ENCODE data around the gene BNIP1. TPM values are rescaled to one million over a fixed set of nuclear protein-coding genes. Genes with fewer than 3 reads are reported as not detected.

Gene BNIP1
- total and polyA plus RNA-seq, 2 experiments from 2014 or later = 9.2 to 19.9 TPM

DNA sequence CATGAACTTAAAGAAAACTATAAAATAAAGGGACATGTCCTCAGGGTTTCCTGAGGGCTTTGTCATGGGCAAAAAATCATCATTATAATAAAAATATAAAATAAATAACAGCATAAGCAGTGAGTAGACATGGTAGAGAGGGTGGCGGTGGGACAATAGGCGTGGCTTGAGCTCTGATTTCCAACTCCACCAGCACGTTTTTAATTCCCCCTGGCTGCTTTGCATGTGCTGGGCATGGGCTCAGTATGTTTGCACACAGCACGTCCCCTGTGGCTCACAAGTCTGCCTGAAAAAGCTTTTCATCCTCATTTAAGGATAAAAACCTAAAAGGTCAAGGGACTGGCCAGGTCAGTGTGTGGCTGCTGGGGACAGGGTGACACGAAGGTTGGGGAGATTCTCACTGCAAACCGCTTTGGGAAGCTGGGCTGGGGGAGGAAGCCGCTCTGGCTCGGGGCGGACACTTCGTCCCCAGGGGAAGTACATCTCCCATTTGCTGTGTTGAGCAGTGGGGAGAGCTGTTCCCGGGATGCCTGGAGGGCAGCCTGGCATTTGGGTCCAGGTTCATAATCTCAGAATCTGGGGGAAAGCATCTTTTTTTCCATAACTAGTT lies 58.0 kb downstream of the BNIP1 start:
- H3K4me3 ChIP-seq = no peak overlapping the region
- H3K27me3 ChIP-seq = no peaks in the 10 kb centered on the region
- TF ChIP-seq, protein P1, sequence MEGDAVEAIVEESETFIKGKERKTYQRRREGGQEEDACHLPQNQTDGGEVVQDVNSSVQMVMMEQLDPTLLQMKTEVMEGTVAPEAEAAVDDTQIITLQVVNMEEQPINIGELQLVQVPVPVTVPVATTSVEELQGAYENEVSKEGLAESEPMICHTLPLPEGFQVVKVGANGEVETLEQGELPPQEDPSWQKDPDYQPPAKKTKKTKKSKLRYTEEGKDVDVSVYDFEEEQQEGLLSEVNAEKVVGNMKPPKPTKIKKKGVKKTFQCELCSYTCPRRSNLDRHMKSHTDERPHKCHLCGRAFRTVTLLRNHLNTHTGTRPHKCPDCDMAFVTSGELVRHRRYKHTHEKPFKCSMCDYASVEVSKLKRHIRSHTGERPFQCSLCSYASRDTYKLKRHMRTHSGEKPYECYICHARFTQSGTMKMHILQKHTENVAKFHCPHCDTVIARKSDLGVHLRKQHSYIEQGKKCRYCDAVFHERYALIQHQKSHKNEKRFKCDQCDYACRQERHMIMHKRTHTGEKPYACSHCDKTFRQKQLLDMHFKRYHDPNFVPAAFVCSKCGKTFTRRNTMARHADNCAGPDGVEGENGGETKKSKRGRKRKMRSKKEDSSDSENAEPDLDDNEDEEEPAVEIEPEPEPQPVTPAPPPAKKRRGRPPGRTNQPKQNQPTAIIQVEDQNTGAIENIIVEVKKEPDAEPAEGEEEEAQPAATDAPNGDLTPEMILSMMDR (IDR thresholded peaks at IDR 0.05; ENCODE audit: low read depth, low read length) = no peak
- H3K9me3 ChIP-seq (ENCODE audit: low read depth) = no peaks in the 10 kb centered on the region
- peaks cover 17% of the 10 kb centered on the region for H3K4me1 ChIP-seq (ENCODE audit: low read depth)
- DNase-seq (ENCODE audit: low read depth in 1 of 2, low spot score in 1 of 2) = no peak
- H3K27ac ChIP-seq = peak overlapping the region; percentile 39
- no peaks in the 10 kb centered on the region for H3K36me3 ChIP-seq

DNA sequence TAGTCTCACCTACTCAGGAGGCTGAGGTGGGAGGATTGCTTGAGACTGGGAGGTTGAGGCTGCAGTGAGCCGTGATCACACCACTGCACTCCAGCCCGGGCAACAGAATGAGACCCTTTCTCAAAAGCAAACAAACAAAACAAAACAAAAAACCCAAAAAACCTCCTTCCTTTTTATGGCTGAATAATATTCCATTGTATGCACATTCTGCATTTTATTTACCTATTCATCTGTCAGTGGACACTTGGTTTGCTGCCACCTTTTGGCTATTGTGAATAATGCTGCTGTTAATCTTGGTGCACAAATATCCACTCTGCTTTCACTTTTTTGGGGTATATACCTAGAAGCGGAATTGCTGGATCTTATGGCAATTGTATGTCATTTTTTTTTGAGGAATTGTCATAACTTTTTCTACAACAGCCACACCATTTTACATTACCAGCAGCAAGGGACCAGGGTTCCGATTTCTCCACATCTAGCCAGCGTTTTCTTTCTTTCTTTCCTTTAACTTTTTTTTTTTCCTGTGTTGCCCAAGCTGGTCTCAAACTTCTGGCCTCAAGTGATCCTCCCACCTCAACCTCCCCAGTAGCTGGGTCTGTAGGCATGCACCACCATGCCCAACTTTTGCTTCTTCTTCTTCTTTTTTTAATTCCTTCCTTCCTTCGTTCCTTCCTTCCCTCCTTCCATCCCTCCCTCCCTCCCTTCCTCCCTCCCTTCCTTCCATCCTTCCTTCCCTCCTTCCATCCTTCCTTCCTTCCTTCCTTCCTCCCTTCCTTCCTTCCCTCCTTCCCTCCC lies 60.1 kb downstream of the BNIP1 start:
- TF ChIP-seq, protein P1 (IDR thresholded peaks at IDR 0.05; ENCODE audit: low read depth, low read length) = peak; percentile 55

DNA sequence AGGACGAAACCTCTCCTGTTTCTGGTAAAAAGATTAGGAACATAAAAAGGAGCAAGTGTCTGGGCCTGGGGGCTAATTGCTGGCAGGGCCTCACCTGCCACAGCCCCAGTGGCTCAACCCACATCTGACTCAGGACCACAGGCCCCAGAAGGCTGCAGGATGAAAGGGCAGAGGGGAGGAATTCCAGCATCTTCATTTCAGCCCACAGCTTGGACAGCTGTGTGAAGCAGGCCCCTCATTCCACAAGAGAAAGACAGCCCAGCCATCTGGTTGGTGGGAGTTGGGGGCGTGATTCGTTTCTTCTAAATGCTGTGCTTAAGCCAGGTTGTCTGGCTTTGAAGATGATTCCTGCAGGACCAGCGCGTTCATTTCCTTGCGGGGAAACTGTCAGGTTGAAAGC lies 61.6 kb downstream of the BNIP1 start:
- peak overlapping the region; percentile 22 for H3K27ac ChIP-seq
- no peaks in the 10 kb centered on the region for H3K36me3 ChIP-seq
- H3K4me3 ChIP-seq = no peak overlapping the region
- TF ChIP-seq, protein P1 (IDR thresholded peaks at IDR 0.05; ENCODE audit: low read depth, low read length) = no peak
- no peak for DNase-seq (ENCODE audit: low read depth in 1 of 2, low spot score in 1 of 2)
- H3K27me3 ChIP-seq = no peaks in the 10 kb centered on the region
- H3K9me3 ChIP-seq (ENCODE audit: low read depth) = no peaks in the 10 kb centered on the region
- peaks cover 12% of the 10 kb centered on the region for H3K4me1 ChIP-seq (ENCODE audit: low read depth)

More for the DNA sequence above, 60.1 kb downstream of the BNIP1 start:
- Histone ChIP-seq H3K4me3 (no peak overlapping the region), H3K36me3 (no peaks in the 10 kb centered on the region), H3K9me3 (ENCODE audit: low read depth) (no peaks in the 10 kb centered on the region), H3K27me3 (no peaks in the 10 kb centered on the region), H3K27ac (no peak overlapping the region), H3K4me1 (ENCODE audit: low read depth) (peaks cover 12% of the 10 kb centered on the region)
- peak; percentile 28 to 41 for DNase-seq (ENCODE audit: low read depth in 1 of 2, low spot score in 1 of 2)

DNA sequence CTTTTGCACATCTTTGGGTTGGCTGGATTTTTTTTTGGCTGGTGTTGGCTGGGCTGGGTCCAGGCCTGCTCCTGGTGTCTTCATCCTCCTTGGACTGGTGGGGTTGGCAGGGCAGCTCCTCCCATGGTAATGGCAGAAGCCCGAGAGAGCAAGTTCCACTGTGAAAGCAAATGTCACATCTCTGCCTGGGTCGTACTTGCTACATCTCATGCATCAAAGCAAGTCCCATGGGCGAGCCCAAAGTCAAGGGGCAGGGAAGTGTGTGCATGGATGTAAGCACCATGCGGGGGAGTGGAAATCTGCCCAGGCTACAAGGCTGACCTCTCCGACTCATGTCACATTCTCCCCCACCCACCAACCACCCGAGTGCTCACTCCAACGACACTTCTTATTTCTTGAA lies 64.0 kb downstream of the BNIP1 start:
- no peaks in the 10 kb centered on the region for H3K36me3 ChIP-seq
- no peaks in the 10 kb centered on the region for H3K9me3 ChIP-seq (ENCODE audit: low read depth)
- no peak for DNase-seq (ENCODE audit: low read depth in 1 of 2, low spot score in 1 of 2)
- TF ChIP-seq, protein P1 (IDR thresholded peaks at IDR 0.05; ENCODE audit: low read depth, low read length) = no peak
- no peaks in the 10 kb centered on the region for H3K27me3 ChIP-seq
- no peaks in the 10 kb centered on the region for H3K4me1 ChIP-seq (ENCODE audit: low read depth)
- no peak overlapping the region for H3K27ac ChIP-seq
- no peak overlapping the region for H3K4me3 ChIP-seq

DNA sequence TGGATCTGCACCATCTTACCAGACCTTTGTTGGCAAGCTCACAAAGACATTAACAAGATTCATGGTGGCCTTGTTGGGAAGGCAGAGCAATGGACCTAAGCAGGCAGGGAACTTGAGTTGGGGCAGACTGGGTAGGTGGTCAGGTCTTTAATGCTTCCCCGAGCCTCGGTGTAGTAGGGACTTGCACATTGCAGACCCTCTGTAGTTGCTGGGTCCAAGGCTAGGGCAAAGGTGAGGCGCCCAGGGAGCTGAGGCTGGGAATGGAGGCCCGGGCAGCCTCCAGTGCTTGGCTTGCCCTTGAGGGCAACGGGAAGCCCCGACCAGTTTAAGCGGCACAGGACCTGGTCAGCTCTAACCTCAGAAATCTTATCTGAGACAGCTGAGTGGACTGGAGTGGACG lies 66.5 kb downstream of the BNIP1 start:
- no peak for DNase-seq (ENCODE audit: low read depth in 1 of 2, low spot score in 1 of 2)
- Histone ChIP-seq H3K9me3 (ENCODE audit: low read depth) (no peaks in the 10 kb centered on the region), H3K27me3 (no peaks in the 10 kb centered on the region), H3K36me3 (no peaks in the 10 kb centered on the region), H3K4me1 (ENCODE audit: low read depth) (no peaks in the 10 kb centered on the region), H3K4me3 (no peak overlapping the region), H3K27ac (no peak overlapping the region)
- TF ChIP-seq, protein P1 (IDR thresholded peaks at IDR 0.05; ENCODE audit: low read depth, low read length) = no peak

All from cardiac muscle cell (in vitro differentiated cells and primary cell).